SK-N-MC (cell line): ENCODE results near the gene PRG3.

Experiments used
- EZH2 ChIP-seq: fragments of 200-600 bp; sonication (generic); IDR thresholded peaks from one replicate; pipeline ENCODE4 v1.6.1; 2017; ENCODE audit warnings: antibody characterized with exemption
- FOXP2 ChIP-seq: optimal IDR thresholded peaks from 2 replicates; pipeline ENCODE3; 2011; ENCODE audit warnings: mild to moderate bottlenecking, moderate library complexity; ENCODE audit not compliant: insufficient read depth; ENCODE audit errors: extremely low read length, control extremely low read depth
- POLR2AphosphoS5 ChIP-seq: IDR thresholded peaks from 2 replicates; pipeline ENCODE4 v1.6.1; 2012; ENCODE audit warnings: mild to moderate bottlenecking, low read depth, low read length, borderline replicate concordance

DNA sequence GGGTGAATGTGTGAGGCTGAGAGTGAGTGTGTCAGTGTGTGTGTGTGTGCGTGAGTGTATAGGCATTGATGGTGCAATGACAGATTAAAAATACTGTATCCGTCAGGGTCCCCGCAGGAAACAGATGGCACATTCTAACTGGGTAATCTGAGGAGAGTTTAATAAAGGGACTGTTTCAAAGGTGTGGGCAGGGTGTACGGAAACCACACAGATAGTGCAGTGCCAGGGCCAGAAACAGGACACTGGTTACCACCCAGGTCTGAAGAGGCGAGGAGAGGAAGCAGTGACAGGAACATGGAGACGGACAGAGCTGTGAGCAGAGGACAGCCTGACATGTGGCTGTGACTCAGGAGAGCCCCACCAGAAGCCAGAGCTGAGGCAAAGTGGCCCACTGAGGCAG lies 26.3 kb downstream of the PRG3 start:
- no peak for TF ChIP-seq POLR2AphosphoS5
- TF ChIP-seq EZH2: no peak
- TF ChIP-seq FOXP2: no peak
